Panc1 (cell line): ENCODE data around the gene ZCCHC14.

Experiments used
- SIN3A ChIP-seq: IDR thresholded peaks from 2 replicates; pipeline ENCODE4 v1.6.1; 2012; ENCODE audit warnings: low read depth, mild to moderate bottlenecking, low read length, moderate library complexity, borderline replicate concordance; ENCODE audit not compliant: insufficient read depth
- TF ChIP-seq, protein P1 (sequence below): fragments of 450-650 bp; IDR thresholded peaks from 2 replicates; pipeline ENCODE4 v1.5.1; 2017; ENCODE audit warnings: mild to moderate bottlenecking

DNA sequence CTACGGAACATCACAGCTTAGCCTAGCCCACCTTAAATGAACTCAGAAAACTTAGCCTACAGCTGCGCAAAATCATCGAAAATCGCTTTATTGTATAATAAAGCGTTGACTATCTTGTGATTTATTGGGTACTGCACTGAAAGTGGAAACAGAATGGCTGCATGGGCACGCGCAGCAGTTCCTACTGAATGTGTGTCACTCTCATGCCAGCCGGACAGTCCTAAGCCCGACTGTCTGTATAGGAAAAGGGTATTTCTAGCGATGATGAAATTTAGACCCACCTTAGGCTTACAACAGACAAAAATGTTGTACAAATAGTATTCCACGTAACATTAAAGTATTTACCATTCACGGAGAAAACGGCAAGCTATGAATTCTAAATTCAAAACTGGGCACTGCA, 118.5 kb downstream of the ZCCHC14 start:
- TF ChIP-seq, protein P1, sequence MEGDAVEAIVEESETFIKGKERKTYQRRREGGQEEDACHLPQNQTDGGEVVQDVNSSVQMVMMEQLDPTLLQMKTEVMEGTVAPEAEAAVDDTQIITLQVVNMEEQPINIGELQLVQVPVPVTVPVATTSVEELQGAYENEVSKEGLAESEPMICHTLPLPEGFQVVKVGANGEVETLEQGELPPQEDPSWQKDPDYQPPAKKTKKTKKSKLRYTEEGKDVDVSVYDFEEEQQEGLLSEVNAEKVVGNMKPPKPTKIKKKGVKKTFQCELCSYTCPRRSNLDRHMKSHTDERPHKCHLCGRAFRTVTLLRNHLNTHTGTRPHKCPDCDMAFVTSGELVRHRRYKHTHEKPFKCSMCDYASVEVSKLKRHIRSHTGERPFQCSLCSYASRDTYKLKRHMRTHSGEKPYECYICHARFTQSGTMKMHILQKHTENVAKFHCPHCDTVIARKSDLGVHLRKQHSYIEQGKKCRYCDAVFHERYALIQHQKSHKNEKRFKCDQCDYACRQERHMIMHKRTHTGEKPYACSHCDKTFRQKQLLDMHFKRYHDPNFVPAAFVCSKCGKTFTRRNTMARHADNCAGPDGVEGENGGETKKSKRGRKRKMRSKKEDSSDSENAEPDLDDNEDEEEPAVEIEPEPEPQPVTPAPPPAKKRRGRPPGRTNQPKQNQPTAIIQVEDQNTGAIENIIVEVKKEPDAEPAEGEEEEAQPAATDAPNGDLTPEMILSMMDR = no peak
- no peak for TF ChIP-seq SIN3A
